Smooth muscle cell of the brain vasculature (primary cell): Measurements from ENCODE around the gene CAPZA3.
A peak's percentile ranks its signal among the peaks of the same experiment; 100 is the strongest.
"Not testable (repeated sequence)": the region's sequence is repeated elsewhere in the genome, so short reads cannot be mapped to it uniquely, and the experiment has no call there.

Experiments used
- DNase-seq: peaks from one replicate; pipeline ENCODE4 v3.0.0-alpha.2; 2012; ENCODE audit warnings: low read depth, low spot score

The CAPZA3 gene, protein sequence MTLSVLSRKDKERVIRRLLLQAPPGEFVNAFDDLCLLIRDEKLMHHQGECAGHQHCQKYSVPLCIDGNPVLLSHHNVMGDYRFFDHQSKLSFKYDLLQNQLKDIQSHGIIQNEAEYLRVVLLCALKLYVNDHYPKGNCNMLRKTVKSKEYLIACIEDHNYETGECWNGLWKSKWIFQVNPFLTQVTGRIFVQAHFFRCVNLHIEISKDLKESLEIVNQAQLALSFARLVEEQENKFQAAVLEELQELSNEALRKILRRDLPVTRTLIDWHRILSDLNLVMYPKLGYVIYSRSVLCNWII

DNA sequence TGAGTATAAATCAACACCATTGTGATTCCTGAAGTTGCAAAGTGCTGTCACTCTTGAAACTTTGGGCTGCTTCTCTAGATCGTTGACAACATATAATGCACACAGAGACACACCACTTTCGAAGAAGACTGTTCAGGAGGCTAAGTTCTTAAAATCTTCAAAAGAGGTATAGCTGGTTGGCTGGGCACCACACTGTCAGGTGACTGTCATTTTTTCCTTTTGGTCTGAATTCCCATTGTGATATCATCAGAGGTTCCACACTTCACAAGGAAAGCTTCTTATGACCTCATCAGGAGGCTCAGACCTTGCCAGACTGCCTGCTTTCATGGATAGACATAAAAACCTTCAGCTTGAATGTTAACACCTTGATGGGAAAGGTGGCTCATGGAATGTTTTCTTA is at the start of gene CAPZA3, which contains the start of gene PLCZ1:
Gene CAPZA3, plus strand, starts transcription at position 301 of the 400 bp plus-strand sequence. CDS start 150 bp downstream, outside the sequence.
Gene PLCZ1, minus strand, starts transcription at position 194 of the 400 bp plus-strand sequence. CDS start 641 bp downstream, outside the sequence.
- no peak for DNase-seq

DNA sequence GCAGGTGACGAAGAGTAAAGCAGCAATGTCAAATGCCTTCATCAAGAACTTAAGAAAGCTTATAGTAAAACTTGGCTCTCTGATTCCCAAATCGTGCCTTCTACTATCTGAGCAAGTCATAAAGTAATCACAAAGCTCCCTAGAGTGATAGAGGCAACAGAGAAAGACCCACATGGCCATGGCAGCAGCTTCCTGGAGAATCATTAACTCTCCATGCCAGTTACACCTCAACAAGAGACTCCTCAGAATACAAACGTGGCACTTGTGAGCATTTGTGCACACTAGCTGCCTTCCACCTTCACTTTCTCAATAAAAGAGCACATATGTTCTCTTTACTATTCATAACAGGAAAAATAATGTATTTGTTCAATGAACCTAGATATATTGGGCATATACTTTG is 48.1 kb upstream of the CAPZA3 start:
- DNase-seq: no peak

DNA sequence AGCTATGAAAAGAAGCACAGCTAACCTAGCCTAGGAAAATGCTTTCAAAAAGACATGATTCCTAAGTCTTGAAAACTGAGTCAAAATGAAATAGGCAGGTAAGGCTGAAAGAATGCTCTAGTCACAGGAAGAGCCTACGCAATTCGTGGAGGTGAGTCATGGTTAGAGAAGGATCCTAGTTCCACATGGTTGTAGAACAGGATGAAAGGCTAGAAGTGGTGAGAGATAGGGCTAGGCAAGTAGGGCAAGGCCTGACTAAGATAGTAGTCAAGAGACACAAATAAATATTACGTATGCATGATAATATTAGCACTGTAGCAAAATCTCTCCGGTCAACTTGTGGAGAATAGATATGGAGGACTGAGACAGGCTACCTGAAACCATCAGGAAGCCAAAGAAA is 47.3 kb upstream of the CAPZA3 start:
- no peak for DNase-seq

GRCh38 chr12:18693986-18694385 is 43.9 kb upstream of the CAPZA3 start:
- DNase-seq: not testable (repeated sequence)

DNA sequence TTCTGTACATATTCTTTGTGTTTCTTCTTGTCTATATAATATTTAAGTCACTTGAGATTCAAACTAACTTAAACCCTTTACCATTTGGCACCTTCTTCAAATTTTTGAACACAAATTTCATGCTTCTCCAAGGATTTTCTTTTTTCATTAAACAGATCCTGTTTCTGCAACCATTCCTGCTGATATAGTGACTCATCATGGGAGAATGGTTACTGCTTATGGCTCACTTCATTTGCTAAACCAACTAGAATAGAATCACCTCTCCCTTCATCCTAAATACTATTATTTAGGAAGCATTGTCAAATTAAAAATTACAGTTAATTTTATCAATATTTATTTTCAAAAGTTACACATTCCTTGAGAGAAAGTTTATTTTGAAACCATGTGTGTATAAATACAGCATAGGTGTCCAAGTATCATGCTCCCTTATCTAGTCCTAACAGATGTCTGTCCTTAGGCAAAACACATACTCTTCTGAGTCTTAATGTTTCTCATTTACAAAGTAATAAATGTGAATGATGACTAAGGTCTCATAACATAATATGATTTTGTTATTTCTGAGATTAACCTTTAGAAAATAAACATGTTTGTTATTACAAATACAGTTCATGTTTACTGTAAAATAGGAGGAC is 40.8 kb upstream of the CAPZA3 start:
- DNase-seq: peak; percentile 9

- DNase-seq: no peak
Observed at GRCh38 chr12:18700271-18700670, 37.6 kb upstream of the CAPZA3 start.

DNA sequence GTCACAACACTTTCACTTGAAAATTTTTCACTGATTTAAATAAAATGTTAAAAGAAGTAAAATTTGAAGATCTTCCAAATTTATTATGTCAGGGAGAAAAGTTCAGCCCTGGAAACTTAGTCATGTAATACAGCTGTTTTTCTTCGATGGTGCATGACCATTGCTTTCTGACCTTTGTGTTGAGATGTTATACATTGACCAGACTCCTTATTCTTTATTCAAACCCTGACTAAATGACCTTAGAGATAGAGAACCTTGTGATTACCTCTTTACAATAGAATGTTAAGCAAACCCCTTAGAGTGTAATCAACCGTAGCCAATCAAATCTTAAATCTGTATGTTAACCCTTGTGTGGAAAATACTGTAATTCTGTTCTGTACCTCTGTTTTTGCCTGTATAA is 34.6 kb upstream of the CAPZA3 start:
- DNase-seq: no peak

GRCh38 chr12:18703911-18704310 is 34.0 kb upstream of the CAPZA3 start:
- DNase-seq: no peak

DNA sequence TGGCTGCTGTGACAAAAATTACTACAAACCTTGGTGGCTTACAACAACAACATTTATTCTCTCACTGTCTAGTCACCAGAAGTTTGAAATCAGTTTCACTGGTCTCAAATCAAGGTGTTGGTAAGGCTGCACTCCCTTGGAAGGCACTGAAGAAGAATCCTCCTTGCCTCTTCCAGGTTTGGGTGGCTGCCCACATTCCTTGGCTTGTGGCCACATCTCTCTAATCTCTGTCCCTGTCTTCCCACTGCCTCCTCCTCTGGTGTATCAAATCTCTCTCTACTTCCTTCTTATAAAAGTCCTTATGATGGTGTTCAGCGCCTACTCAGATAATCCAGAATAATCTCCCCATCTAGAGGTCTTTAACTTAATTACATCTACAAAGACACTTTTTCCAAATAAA is 31.1 kb upstream of the CAPZA3 start:
- no peak for DNase-seq

DNA sequence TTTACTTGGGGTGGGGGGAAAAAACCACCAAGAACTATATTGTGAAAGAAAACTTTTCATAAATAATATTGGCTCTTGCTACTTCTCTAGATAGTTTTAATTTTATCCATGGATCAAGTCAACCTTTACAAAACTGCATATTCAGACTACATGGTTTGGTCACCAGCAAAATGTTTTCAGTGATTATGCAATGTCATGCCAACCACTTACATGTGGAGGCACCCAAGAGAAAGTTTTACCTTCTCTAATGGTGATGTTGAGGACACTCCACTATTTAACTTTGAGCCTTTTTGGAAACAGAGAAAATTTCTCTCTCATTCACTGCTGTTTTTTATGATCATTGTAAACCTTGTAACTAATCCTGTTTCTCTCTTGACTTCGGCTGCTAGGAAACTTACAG is 21.7 kb upstream of the CAPZA3 start:
- no peak for DNase-seq

DNA sequence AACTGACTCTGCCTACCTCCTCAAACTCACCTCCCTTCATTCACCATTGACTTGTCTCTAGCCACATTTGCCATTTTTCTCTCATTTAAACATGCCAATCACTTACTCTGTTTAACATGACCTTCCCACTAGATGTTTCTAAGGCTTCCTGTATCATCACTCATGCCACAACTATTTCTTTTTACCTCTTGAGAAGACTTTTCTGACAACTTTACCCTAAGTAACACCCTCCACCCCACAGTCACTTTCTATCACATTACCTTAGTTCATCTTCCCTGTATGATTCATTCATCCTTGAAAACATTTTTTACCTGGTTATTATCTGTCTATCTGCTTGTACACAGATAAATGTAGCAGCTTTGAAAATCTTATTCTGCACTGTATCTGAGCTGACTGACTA is 19.5 kb upstream of the CAPZA3 start:
- no peak for DNase-seq

- no peak for DNase-seq
Observed at GRCh38 chr12:18719922-18720510, 17.9 kb upstream of the CAPZA3 start.

GRCh38 chr12:18720690-18721089 is 17.2 kb upstream of the CAPZA3 start:
- no peak for DNase-seq

GRCh38 chr12:18721452-18721851 is 16.5 kb upstream of the CAPZA3 start:
- DNase-seq: no peak

GRCh38 chr12:18723752-18724151 is 14.2 kb upstream of the CAPZA3 start:
- no peak for DNase-seq

DNA sequence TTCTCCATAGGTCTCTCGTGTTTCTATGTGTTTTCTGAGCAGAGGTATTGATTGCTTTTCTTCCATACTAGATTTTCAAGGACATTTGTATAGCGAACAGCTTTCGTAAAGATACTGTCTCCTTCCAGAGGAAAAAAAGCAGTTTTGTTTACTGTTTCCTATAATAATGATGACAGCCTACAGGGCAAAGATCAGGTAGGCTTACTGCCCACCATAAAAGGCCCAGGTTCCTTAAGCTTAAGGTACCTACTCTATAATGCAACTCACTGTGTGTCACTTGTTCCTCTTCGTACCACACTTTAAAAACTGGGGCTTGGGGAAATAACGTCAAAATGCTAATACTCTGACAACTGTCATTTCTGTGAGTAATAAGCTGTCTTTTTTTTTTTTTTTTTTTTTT is 6.8 kb upstream of the CAPZA3 start:
- no peak for DNase-seq

DNA sequence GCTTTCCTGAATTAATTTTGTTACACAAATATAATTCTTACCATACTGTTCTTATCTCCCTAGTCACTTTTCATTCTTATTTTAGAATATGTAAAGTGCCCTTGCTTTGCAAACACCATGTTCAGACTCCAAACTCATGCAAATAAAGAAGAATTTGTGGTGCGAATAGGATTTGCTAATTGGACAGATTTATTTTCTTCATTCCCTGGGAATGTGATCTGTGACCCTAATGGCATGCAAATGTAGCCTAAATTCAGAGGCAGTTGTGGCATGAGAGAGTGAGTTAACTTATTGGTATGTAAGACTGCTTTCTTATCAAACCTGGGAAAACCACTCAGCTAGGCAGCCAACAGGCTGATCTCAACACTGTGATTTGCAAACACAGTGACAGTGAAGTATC is 10.0 kb downstream of the CAPZA3 start:
- DNase-seq: no peak

DNA sequence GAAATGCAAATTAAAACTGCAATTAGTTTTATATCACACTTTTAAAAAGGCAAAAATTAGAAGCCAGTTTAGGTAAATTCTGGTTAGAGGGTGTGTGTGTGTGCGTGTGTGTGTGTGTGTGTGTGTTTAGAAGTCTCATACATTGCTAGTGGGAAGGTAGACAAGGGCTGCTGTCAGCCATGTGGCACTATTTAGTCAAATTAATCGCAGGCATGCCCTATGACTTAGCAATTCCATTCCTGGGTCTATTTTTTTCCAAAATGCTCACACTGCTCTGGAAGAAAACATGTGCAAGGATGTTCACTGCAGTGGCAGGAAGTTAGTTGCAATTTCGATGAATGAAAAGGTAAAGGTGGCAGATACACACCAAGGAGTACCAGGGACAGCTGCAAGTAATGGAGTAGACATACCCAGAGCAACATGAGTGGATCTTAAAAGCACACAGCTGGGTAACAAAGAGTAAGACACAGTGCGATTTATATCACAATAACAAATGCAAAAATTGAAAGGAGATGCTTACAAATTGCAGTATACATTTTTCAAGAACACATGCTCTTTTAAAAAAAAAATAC is 11.6 kb downstream of the CAPZA3 start:
- no peak for DNase-seq

DNA sequence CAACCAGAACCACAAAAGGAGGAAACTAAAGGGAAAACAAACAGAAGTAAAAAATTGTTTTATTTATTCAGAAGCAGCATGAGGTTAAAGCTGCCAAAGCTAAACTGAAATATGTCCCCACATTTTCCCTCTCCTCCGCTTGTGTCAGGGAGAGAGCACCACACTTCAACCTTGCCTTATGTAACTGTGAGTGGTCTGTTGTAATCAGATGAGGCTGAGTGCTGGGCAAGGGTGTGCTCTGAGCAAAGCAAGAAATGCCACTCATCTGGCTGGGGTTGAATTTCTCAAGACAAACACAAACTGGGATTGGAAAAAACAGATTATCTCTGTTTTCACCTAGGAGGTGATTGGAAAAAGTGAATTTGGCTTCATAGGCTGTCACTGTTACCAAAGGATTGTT is 12.2 kb downstream of the CAPZA3 start:
- DNase-seq: no peak

DNA sequence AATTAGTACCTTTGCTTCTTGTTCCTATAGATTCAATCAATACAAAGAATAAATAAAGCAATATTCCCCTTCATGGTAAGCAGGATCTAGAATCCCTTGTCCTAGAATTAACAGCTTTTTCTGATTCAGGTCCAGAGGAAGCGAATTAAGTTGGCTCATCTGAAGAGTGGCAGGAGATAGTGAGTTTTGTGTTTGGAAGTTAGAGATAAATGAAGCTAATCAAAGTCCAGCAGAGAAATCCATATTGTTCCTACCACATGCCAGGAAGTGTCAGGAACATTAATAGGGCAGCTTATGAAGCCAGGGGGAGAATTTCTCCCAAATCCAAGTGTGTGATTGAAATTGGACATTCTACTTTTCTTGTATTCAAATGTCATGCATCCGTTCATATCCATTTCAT is 13.9 kb downstream of the CAPZA3 start:
- DNase-seq: no peak

DNA sequence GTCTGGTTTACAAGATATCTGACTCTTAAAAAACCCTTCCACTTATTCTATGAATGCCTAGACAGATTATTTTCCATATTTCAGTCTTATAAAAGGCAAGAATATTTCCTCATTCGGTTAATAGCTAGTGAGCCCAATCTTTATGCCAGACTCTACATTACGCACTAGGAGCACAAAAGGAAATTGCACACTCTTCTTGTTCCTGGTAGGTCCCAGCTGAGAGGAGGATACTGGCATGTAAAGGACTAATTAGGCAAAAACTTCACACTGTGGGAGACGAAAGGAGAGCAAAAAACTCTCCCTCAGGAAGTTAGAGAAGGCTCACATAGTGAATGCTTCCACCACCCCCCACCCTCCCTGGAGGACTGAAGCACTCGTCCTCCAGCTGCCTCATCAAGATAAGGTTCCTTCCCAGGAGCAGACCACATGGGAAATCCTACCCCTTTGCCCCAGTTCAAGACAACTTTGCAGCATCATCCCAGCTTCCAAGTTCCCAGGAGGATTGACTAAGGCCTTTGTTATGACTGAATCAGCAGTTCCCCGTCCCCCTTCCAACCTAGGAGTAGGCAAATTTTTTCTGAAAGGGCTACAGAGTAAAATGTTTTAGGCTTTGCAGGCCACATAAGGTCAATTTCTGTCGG is 14.5 kb downstream of the CAPZA3 start:
- DNase-seq: peak; percentile 57

DNA sequence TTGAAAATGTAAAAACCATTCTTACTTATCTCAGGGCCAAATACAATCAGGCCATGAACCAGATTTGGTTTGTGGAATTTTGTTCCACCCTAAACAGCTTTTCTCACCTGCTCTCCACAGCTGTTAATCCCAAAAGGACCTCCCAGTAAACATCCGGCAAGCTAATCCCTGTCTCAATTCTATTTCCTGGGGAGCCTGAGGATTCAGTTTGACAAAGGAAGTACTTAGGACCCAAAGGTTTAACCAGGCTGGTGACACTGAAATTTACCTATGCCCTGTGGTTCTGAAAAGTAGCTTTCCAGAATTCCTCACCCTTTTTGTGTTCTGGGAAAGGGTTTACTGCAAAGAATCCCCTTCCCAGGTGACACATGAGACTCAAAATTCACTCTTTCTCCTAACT is 15.0 kb downstream of the CAPZA3 start:
- DNase-seq: no peak
